ENCODE results near the gene SSH2.
A peak's percentile ranks its signal among the peaks of the same experiment; 100 is the strongest.
"Not testable (repeated sequence)": the region's sequence is repeated elsewhere in the genome, so short reads cannot be mapped to it uniquely, and the experiment has no call there.

The SSH2 gene

GRCh38 chr17:29787995-29788394 is 142.0 kb downstream of the SSH2 start:
- DNase-seq (ENCODE audit: low spot score) (no peak), FAIRE-seq (no peak)

GRCh38 chr17:29782917-29783316 is 147.1 kb downstream of the SSH2 start:
- FAIRE-seq, result no peak
- no peak for DNase-seq (ENCODE audit: low spot score)

- not testable (repeated sequence) for DNase-seq (ENCODE audit: low spot score); FAIRE-seq
These were observed 150.2 kb downstream of the SSH2 start for GRCh38 chr17:29779812-29780190.

GRCh38 chr17:29778956-29779811 is 150.8 kb downstream of the SSH2 start:
- FAIRE-seq (no peak), DNase-seq (ENCODE audit: low spot score) (peak; percentile 63)

- FAIRE-seq (no peak), DNase-seq (ENCODE audit: low spot score) (no peak)
These were observed 152.4 kb downstream of the SSH2 start for GRCh38 chr17:29777663-29778062.

- no peak for DNase-seq (ENCODE audit: low spot score)
- no peak for FAIRE-seq
These were observed 154.0 kb downstream of the SSH2 start for GRCh38 chr17:29776026-29776425.

- FAIRE-seq, result no peak
- DNase-seq (ENCODE audit: low spot score), result no peak
These were observed 157.0 kb downstream of the SSH2 start for GRCh38 chr17:29772981-29773380.

- no peak for FAIRE-seq
These were observed 158.5 kb downstream of the SSH2 start for GRCh38 chr17:29771546-29771945.

GRCh38 chr17:29769225-29769624 is 160.8 kb downstream of the SSH2 start:
- no peak for FAIRE-seq
- no peak for DNase-seq (ENCODE audit: low spot score)

More at GRCh38 chr17:29771546-29771945, 158.5 kb downstream of the SSH2 start:
- DNase-seq (ENCODE audit: low spot score), result no peak

- DNase-seq (ENCODE audit: low spot score), result no peak
- FAIRE-seq, result no peak
These were observed 163.2 kb downstream of the SSH2 start for GRCh38 chr17:29766796-29767327.

GRCh38 chr17:29764748-29765147 is 165.3 kb downstream of the SSH2 start:
- no peak for DNase-seq (ENCODE audit: low spot score)
- no peak for FAIRE-seq

- DNase-seq (ENCODE audit: low spot score) (no peak), FAIRE-seq (no peak)
These were observed 165.8 kb downstream of the SSH2 start for GRCh38 chr17:29764217-29764616.

GRCh38 chr17:29763273-29763672 is 166.8 kb downstream of the SSH2 start:
- DNase-seq (ENCODE audit: low spot score) (no peak), FAIRE-seq (no peak)

- peak; percentile 94 for DNase-seq (ENCODE audit: low spot score)
- peak; percentile 73 for FAIRE-seq
These were observed 168.8 kb downstream of the SSH2 start for GRCh38 chr17:29761040-29761761.

- no peak for FAIRE-seq
- peak; percentile 14 for DNase-seq (ENCODE audit: low spot score)
These were observed 169.6 kb downstream of the SSH2 start for GRCh38 chr17:29760279-29761039.

GRCh38 chr17:29758255-29758654 is 171.8 kb downstream of the SSH2 start:
- FAIRE-seq (no peak), DNase-seq (ENCODE audit: low spot score) (no peak)

- no peak for FAIRE-seq
- no peak for DNase-seq (ENCODE audit: low spot score)
These were observed 172.2 kb downstream of the SSH2 start for GRCh38 chr17:29757788-29758187.

- FAIRE-seq (no peak), DNase-seq (ENCODE audit: low spot score) (no peak)
These were observed 176.1 kb downstream of the SSH2 start for GRCh38 chr17:29753845-29754439.

GRCh38 chr17:29749045-29749825 is 180.8 kb downstream of the SSH2 start:
- no peak for DNase-seq (ENCODE audit: low spot score)
- peak; percentile 20 for FAIRE-seq

- DNase-seq (ENCODE audit: low spot score) (no peak), FAIRE-seq (no peak)
These were observed 181.6 kb downstream of the SSH2 start for GRCh38 chr17:29748400-29748799.

Measured in urothelium cell line (cell line).